GM18505 (cell line): ENCODE measurements around the gene VGLL1.
A peak's percentile ranks its signal among the peaks of the same experiment; 100 is the strongest.

ENCODE experiments used
- ATAC-seq: cut with Tn5 transposase; IDR thresholded peaks from one replicate; pipeline ENCODE4 v1.9.1; 2021; ENCODE audit not compliant: unreplicated experiment
- POLR2A ChIP-seq: IDR thresholded peaks from 4 replicates; pipeline ENCODE4 v1.6.1; 2011; ENCODE audit warnings: borderline replicate concordance; ENCODE audit not compliant: insufficient read depth, insufficient read length; ENCODE audit errors: extremely low read depth

Gene VGLL1, protein sequence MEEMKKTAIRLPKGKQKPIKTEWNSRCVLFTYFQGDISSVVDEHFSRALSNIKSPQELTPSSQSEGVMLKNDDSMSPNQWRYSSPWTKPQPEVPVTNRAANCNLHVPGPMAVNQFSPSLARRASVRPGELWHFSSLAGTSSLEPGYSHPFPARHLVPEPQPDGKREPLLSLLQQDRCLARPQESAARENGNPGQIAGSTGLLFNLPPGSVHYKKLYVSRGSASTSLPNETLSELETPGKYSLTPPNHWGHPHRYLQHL

DNA sequence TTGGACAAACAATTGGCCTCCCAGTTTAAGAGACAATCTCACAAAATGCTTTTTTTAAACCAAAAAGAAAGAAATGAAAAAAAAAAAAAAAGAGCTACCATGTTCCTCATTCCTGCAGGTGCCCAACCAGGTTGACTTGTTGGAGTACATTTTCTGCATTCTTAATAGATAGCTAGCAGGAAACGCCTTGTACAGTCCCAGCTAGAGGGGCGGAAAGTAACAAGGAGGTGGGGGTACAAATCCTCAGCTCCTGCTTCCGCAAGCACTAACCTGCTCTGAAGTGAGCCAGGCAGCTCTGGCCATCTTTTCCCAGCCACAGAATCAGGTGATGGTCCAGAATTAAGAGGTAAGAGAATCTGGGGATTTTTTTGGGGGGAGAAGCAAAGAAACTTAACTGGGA lies at the start of gene VGLL1:
Gene VGLL1, plus strand, starts transcription at position 265 of the 400 bp plus-strand sequence. CDS start 3,806 bp downstream, outside the sequence.
- no peak for TF ChIP-seq POLR2A
- no peak for ATAC-seq

DNA sequence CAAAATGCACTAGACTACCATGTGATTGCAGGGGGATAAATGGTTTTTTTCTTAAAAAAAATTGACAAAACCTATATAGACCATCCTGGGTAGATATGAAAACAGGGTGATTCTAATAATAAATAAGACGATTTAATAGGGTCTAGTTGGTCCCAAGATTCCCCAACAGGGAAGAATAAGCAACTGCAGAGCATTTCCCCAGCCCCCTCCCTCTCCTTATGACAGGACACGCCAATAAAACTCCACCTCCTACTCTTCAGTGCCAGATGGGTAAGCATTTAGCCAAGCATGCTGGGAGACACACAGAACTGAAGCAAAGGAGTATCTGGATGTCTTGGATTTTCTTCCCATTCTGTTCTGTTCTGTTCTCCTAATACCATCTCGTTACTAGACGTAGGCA lies 44.4 kb upstream of the VGLL1 start, which contains the start of gene BRS3:
Gene BRS3, plus strand, starts transcription at position 301 of the 400 bp plus-strand sequence. CDS start 168 bp downstream, outside the sequence.
- no peak for ATAC-seq
- no peak for TF ChIP-seq POLR2A

GRCh38 chrX:136488706-136489105 lies 43.3 kb upstream of the VGLL1 start:
- no peak for ATAC-seq

DNA sequence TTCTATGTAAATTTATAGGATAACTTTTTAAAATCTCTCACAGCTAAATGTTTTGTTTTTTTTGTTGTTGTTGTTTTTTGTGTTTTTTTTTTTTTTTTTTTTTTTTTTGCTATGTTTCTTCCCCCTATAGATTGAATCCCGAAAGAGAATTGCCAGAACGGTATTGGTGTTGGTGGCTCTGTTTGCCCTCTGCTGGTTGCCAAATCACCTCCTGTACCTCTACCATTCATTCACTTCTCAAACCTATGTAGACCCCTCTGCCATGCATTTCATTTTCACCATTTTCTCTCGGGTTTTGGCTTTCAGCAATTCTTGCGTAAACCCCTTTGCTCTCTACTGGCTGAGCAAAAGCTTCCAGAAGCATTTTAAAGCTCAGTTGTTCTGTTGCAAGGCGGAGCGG lies 40.2 kb upstream of the VGLL1 start:
- no peak for ATAC-seq
- TF ChIP-seq POLR2A, result no peak

More at GRCh38 chrX:136488706-136489105, 43.3 kb upstream of the VGLL1 start:
- no peak for TF ChIP-seq POLR2A

GRCh38 chrX:136493011-136493410 lies 39.0 kb upstream of the VGLL1 start:
- no peak for ATAC-seq
- TF ChIP-seq POLR2A, result no peak

GRCh38 chrX:136495043-136495442 lies 37.0 kb upstream of the VGLL1 start:
- no peak for ATAC-seq
- no peak for TF ChIP-seq POLR2A

GRCh38 chrX:136496186-136496763 lies 35.7 kb upstream of the VGLL1 start:
- no peak for ATAC-seq

DNA sequence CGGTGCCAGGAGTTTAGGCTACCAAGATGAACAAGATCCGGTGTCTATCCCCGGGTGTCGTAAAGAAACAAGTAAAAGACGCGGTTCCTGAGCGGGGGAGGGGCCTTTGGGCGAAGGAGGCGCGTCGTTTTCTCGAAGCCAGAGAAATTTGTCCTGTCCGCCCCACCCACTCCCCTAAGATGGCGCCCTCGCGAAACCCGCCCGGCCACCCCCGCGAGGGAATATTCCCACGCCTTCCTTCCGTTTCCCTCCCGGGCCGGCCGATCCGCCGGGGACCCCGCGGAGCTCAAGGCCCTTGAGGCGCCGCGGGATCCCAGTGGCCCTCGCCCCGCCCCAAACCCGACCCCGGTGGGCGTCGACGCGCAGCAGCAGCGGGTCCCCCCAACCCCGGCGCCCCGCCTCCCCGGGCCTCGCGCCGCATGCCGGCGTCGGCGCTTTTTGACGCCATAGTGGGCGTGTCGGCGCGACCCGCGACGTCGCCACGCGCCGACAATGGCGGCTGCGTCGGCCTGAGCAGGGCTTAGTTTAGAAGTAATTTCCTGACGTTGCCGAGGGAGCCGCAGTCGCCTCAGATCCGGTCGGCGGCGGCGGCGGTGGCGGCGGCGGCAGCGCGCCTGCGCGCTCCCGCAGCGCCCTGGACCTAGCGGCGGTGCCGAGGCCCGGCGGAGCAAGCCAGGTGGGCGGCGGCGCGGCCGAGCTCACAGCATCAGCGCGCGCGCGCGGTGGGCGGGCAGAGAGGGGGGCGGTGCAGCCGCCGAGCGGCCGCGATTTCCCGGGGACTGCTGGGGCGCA lies 35.1 kb upstream of the VGLL1 start:
- TF ChIP-seq POLR2A, result peak; percentile 60
- ATAC-seq, result peak; percentile 80

More at GRCh38 chrX:136496186-136496763, 35.7 kb upstream of the VGLL1 start:
- no peak for TF ChIP-seq POLR2A

DNA sequence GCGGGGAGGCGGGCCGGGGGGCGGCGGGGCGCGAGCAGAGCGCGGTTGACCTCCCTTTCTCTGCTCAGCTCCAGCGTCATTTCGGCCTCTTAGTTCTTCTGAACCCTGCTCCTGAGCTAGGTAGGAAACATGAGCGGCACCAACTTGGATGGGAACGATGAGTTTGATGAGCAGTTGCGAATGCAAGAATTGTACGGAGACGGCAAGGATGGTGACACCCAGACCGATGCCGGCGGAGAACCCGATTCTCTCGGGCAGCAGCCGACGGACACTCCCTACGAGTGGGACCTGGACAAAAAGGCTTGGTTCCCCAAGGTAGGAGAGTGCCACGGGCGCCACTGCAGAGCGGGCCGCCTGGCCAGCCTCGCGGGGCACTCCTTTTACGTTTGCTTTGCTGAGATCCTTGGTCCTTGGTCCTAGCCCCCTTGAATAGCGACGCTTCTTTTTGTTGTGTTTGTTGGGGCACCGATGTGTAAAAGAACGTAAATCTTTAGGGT lies 34.4 kb upstream of the VGLL1 start, which contains the start of gene HTATSF1:
Gene HTATSF1, plus strand, starts transcription at position 37 of the 497 bp plus-strand sequence. Its CDS starts 93 bp downstream, at position 130.
- TF ChIP-seq POLR2A, result no peak
- ATAC-seq, result no peak

- ATAC-seq, result no peak
- no peak for TF ChIP-seq POLR2A
These were observed 12.9 kb upstream of the VGLL1 start for GRCh38 chrX:136519069-136519468.

- no peak for ATAC-seq
- no peak for TF ChIP-seq POLR2A
These were observed 8.2 kb upstream of the VGLL1 start for GRCh38 chrX:136523770-136524169.

DNA sequence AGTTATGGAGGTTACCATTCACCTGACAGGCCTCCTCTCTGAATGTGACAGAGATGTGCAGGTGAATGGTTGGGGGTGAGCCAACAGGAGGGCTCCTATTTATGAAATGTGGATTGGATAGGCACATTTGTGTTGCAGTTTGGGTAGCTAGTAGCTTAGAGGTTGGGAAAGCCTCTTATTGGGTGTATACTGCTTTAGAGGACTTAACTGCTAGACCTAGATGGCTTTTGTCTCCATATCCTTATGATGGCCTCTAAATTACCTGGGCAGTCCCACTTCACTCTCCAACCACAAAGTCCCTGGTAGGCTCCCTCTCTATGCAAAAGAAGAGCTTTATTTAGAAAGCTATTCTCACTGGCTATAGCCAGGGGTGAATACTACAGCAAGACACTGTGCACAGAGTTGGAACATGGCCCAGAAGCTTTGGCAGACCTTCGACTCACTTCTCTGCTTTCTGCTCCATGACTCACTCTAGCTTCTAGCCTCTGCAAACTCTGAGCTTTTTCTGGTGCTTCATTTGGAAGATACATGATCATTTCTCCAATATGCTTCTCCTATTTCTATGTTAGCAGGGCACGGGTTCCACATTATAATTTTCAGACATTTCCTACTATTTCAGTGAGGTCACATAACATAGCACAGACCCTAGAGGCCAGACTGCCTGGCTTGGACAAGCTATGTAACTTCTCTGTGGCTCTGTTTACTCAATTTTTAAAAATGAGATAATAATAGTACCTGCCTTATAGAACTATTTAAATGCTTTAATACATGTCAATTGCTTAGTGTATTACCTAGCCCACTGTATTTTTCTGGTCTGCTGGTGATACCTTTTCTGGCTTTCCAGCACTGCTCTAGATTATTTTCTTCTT lies 6.0 kb upstream of the VGLL1 start:
- no peak for ATAC-seq
- TF ChIP-seq POLR2A, result no peak
